ENCODE data around the gene ARHGAP23.

ARHGAP23 gene, protein sequence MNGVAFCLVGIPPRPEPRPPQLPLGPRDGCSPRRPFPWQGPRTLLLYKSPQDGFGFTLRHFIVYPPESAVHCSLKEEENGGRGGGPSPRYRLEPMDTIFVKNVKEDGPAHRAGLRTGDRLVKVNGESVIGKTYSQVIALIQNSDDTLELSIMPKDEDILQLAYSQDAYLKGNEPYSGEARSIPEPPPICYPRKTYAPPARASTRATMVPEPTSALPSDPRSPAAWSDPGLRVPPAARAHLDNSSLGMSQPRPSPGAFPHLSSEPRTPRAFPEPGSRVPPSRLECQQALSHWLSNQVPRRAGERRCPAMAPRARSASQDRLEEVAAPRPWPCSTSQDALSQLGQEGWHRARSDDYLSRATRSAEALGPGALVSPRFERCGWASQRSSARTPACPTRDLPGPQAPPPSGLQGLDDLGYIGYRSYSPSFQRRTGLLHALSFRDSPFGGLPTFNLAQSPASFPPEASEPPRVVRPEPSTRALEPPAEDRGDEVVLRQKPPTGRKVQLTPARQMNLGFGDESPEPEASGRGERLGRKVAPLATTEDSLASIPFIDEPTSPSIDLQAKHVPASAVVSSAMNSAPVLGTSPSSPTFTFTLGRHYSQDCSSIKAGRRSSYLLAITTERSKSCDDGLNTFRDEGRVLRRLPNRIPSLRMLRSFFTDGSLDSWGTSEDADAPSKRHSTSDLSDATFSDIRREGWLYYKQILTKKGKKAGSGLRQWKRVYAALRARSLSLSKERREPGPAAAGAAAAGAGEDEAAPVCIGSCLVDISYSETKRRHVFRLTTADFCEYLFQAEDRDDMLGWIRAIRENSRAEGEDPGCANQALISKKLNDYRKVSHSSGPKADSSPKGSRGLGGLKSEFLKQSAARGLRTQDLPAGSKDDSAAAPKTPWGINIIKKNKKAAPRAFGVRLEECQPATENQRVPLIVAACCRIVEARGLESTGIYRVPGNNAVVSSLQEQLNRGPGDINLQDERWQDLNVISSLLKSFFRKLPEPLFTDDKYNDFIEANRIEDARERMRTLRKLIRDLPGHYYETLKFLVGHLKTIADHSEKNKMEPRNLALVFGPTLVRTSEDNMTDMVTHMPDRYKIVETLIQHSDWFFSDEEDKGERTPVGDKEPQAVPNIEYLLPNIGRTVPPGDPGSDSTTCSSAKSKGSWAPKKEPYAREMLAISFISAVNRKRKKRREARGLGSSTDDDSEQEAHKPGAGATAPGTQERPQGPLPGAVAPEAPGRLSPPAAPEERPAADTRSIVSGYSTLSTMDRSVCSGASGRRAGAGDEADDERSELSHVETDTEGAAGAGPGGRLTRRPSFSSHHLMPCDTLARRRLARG (N-terminal part only)

GRCh38 chr17:38428112-38428642 lies at the start of gene ARHGAP23:
TSS of gene ARHGAP23 (plus strand) at chr17:38428464. CDS start at chr17:38428486, 22 bp downstream.
- peak within 1 kb of the TSS; percentile 84 for H3K4me3 ChIP-seq (ENCODE audit: low read depth, low read length)
- no peak for DNase-seq (ENCODE audit: low read depth)

GRCh38 chr17:38379448-38379847 lies 48.8 kb upstream of the ARHGAP23 start:
- H3K4me3 ChIP-seq (ENCODE audit: low read depth, low read length): no peak overlapping the region
- DNase-seq (ENCODE audit: low read depth): no peak

GRCh38 chr17:38395090-38395489 lies 33.2 kb upstream of the ARHGAP23 start:
- H3K4me3 ChIP-seq (ENCODE audit: low read depth, low read length): no peak overlapping the region
- no peak for DNase-seq (ENCODE audit: low read depth)

DNA sequence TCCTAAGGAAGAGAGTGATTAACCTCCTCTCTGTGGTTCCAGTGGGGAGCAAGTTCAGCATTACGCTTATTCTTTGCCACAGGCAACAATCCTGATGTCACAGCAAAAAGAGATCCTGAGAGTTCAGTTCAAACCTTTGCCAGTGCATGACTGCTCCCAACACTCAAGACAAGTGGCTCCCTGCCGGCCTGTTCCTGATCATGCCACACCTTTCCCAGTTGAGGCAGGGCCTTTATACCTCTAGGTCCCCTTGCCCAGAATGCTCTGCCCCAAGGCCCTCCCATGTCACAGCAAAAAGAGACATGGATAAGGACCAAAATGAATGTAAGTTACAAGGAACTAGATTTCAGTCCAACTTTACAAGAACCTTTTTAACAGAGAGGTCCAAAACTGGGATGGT lies 31.0 kb upstream of the ARHGAP23 start:
- no peak for DNase-seq (ENCODE audit: low read depth)
- no peak overlapping the region for H3K4me3 ChIP-seq (ENCODE audit: low read depth, low read length)

DNA sequence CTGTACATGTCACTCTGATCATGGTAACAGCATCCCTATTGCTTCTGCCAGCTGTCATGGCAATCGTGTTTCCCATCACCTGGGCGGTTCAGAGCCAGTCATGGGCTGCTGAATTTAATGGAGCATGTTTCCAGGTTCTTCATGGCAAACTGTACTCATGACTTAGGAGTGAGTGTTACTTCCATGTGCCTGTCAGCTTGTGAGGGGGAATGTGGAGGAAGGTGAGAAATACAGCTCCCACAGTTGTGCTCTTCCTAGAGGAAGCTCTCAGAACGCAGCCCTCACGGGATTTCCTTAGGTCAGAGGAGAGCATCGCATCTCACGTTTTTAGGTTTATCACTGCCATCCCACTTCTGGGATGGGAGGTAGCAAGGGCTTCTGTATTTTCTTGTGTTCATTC lies 28.0 kb upstream of the ARHGAP23 start:
- no peak for DNase-seq (ENCODE audit: low read depth)
- H3K4me3 ChIP-seq (ENCODE audit: low read depth, low read length): no peak overlapping the region

DNA sequence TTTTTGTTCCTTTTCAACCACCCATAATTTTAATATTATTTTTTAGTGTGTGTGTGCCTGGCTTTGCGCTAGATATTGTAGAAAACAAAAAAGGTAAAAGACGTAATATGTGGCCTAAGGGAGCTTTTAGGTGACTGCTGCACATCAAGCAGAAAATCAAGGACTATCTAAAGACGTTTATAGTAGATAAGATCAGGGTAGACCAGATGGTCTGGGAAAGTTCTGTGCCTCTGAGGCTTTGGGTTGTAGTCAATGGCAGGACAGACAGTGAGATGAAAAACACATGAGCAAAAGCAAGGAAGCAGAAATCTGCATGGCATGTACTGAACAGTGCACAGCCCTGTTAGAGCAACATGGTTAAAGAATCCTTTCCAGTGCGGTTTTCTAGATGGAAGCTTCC lies 26.8 kb upstream of the ARHGAP23 start:
- no peak overlapping the region for H3K4me3 ChIP-seq (ENCODE audit: low read depth, low read length)
- no peak for DNase-seq (ENCODE audit: low read depth)

DNA sequence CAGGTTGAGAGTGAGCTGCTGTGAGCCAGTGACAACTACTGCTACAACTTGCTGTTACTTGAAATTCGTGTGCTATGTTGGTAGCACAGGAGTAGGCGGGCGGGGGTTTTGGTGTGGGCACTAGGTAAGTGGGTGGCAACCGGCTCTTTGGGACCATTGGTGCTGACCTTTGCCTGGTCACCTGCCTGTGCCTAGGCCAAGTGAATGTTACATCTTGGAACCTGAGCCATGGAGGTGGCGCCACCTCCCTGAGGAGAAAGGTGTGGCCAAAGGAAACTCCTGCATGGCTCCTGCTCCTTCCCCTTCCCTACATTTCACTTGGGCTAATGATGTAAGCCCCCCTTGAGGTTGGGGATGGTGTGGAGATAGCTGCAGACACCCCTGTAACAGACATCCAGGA lies 25.4 kb upstream of the ARHGAP23 start:
- DNase-seq (ENCODE audit: low read depth): no peak
- H3K4me3 ChIP-seq (ENCODE audit: low read depth, low read length): no peak overlapping the region

GRCh38 chr17:38403491-38403890 lies 24.8 kb upstream of the ARHGAP23 start:
- peak; percentile 19 for DNase-seq (ENCODE audit: low read depth)
- H3K4me3 ChIP-seq (ENCODE audit: low read depth, low read length): no peak overlapping the region

DNA sequence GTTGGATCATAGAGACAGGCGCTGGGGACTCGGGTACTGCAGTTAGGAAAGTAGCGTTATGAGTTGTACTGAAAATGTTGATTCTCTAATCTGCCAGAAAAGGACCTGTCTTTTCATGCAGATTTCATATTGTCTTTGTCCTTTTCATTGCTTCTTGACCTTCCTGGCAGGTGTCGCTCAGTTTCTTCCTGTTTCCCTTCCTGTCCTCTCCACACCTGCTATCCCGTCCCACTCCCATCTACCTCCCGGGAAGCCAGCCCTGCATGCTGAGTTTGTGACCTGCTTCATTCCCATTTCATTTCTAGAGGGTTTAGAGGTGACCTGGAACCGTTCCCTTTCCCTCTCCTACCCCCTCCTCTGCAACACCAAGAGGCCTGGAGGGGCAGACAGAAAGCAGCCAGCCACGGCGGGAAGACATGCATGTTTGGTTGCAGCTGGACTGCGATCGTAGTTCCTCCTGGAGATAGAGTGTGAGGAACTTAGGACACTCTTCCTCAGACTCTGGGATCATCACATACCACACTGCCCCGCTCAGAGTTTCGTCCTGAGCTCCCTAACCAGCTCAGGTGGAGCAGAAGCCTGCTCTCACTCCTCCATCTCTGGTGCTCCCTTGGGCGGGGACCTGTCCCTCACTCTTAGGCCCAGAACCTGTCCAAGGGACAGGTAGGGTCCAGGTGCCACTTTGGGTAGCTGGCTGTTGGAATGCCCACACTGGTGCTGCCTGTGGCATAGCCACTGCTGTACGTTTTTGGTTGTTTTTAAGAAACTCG lies 23.9 kb upstream of the ARHGAP23 start:
- H3K4me3 ChIP-seq (ENCODE audit: low read depth, low read length): no peak overlapping the region
- DNase-seq (ENCODE audit: low read depth): no peak

GRCh38 chr17:38405654-38406053 lies 22.6 kb upstream of the ARHGAP23 start:
- no peak for DNase-seq (ENCODE audit: low read depth)
- no peak overlapping the region for H3K4me3 ChIP-seq (ENCODE audit: low read depth, low read length)

- DNase-seq (ENCODE audit: low read depth): no peak
- no peak overlapping the region for H3K4me3 ChIP-seq (ENCODE audit: low read depth, low read length)
Measured at GRCh38 chr17:38410201-38410600, 18.1 kb upstream of the ARHGAP23 start.

DNA sequence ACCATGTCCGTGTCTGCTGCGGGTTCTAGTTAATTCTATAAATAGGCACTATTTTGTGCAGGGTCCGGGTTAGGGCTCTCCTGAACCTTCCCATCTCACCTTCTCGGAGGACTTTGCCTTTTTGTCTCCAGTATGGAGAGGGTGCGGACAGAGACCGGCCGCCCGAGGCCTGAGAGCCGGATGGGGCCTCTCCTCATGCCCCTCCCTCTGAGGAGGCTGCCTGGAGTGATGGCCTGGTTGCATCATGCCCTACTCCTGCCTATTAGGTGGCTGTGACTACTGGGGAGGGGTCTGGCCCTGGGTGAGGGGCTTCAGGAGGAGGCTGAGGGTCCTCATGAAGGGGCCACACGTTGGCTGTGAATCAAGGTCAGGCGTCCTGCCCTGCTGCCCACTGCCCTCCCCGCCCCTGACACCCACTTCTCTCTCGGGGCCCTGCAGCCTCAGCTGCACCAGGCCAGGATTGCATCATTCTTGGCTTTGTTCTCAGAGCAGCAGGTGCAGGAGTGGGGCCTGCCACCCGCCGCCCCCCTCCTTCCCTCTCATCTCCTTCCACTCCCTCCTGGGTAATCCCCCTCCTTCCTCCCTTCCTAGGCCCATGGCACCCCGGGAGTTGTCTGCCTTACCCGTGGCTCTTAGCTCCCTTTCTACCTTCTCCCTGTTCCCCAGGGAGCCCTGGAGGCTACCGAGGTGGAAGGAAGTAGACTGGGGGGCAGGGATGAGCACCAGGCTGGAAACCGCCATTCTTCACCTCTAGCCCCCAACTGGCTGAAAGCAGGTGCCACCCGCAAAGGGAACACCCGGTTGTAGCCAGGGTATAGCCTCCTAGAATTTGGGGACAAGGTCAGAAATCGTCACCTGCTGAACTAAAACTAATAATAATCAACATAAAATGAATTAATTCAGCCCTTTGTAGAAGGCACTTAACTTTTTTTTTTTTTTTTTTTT lies 12.7 kb upstream of the ARHGAP23 start:
- H3K4me3 ChIP-seq (ENCODE audit: low read depth, low read length): peak overlapping the region; percentile 31
- no peak for DNase-seq (ENCODE audit: low read depth)

GRCh38 chr17:38416840-38417209 lies 11.4 kb upstream of the ARHGAP23 start:
- no peak for DNase-seq (ENCODE audit: low read depth)

DNA sequence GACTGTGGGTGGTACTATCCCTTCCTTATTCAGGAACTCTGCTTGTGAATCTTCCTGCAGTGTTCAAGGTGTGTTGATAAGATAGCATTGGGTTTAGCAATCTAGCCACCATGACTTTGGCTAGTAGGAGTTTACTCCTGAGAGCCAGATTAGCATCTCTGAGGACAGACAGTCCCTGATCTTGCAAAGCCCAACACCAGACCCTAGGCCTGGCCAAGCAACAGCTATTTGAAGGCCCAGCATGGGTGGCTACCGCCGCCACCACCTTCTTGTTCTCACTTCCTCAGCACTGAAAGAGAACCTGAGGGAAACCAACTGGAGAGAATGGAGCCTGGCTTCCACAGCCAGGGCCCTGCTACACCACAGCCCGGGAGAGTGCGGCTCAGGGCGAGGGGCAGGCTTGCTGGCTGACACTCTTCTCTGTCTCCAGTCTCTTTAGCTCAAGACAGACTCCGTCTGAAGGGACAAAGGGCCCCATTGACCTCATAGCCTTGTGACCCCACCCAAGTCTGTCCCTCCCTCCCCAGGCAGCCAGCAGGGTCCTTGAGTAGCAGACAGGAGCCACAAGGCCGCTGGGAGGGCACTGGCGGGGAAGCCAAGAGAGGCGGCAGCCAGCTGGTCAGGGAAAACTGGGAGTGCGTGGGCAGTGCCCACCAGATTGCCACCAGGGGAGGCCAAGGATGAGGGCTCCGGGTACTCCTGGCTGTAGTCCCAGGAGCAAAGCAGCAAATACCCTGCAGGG lies 10.9 kb upstream of the ARHGAP23 start:
- DNase-seq (ENCODE audit: low read depth): no peak

More at GRCh38 chr17:38416840-38417209, 11.4 kb upstream of the ARHGAP23 start:
- no peak overlapping the region for H3K4me3 ChIP-seq (ENCODE audit: low read depth, low read length)

GRCh38 chr17:38418062-38418692 lies 10.1 kb upstream of the ARHGAP23 start:
- DNase-seq (ENCODE audit: low read depth): no peak
- no peak overlapping the region for H3K4me3 ChIP-seq (ENCODE audit: low read depth, low read length)

More for the DNA sequence above, 10.9 kb upstream of the ARHGAP23 start:
- H3K4me3 ChIP-seq (ENCODE audit: low read depth, low read length): no peak overlapping the region

GRCh38 chr17:38418693-38419507 lies 9.4 kb upstream of the ARHGAP23 start:
- no peak for DNase-seq (ENCODE audit: low read depth)
- H3K4me3 ChIP-seq (ENCODE audit: low read depth, low read length): peak overlapping the region; percentile 35
